ENCODE measurements around the gene TNNI3K.

The TNNI3K gene

DNA sequence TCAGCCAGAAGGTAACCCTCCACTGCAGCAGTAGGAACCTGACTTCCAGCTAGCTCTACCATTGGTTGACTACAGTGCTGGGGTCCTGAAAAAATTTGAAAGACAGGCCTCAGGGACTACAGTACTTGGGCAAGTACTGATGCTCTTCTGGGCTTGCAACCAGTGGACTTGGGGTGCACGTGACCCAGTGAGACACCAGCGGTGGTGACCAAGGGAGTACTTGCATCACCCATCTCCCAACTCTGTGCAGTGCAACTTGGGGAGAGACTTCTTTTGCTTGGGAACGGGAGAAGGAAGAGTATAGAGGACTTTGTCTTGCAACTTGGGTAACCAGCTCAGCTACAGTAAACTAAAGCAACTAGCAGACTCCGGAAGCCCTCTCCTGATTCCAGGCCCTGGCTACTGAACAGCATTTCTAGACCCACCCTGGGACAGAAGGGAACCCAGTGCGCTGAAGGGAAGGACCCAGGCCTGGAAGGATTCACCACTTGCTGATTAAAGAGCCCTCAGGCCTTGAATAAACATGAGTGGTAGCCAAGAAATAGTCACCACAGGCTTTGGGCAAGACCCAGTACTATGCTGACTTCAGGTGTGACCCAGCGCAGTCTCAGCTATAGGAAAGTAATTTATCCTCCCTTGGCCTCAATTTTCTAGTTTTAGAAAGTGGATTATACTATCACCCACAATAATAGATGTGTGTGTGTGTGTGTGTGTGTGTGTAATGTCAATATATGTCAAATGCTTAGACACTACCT is 45.6 kb downstream of the TNNI3K start:
- TF ChIP-seq, protein P1, sequence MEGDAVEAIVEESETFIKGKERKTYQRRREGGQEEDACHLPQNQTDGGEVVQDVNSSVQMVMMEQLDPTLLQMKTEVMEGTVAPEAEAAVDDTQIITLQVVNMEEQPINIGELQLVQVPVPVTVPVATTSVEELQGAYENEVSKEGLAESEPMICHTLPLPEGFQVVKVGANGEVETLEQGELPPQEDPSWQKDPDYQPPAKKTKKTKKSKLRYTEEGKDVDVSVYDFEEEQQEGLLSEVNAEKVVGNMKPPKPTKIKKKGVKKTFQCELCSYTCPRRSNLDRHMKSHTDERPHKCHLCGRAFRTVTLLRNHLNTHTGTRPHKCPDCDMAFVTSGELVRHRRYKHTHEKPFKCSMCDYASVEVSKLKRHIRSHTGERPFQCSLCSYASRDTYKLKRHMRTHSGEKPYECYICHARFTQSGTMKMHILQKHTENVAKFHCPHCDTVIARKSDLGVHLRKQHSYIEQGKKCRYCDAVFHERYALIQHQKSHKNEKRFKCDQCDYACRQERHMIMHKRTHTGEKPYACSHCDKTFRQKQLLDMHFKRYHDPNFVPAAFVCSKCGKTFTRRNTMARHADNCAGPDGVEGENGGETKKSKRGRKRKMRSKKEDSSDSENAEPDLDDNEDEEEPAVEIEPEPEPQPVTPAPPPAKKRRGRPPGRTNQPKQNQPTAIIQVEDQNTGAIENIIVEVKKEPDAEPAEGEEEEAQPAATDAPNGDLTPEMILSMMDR (IDR thresholded peaks at IDR 0.05; ENCODE audit: low read depth, low read length, missing control alignments) = no peak
- in situ Hi-C loops (cut with HindIII; ENCODE audit: low sequenced_read_pairs) = no loop called here

DNA sequence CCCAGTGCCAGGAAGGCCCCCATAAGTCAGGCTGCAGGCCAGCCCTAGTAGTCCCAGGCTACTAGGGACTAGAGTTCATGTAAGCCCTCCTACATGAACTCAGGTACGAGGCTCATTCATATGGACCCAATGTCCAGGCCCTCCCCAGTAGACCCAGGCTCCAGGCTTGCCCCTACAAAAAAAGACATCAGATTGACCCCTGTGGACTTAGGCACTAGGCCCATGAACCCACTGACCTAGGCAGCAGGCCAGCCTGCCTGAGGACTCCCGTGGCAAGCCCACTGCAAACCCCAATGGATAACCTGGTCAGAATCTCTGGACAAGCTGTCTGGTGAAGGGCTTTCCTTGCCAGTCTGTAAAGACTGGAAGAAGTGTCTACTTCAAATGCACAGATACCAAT is 51.2 kb downstream of the TNNI3K start:
- H3K4me3 ChIP-seq (ENCODE audit: low read depth, low read length) = no peak overlapping the region
- TF ChIP-seq, protein P1 (IDR thresholded peaks at IDR 0.05; ENCODE audit: low read depth, low read length, missing control alignments) = no peak
- in situ Hi-C loops (cut with HindIII; ENCODE audit: low sequenced_read_pairs) = no loop called here
- no peak for DNase-seq (ENCODE audit: low read depth)

More for the DNA sequence above, 45.6 kb downstream of the TNNI3K start:
- DNase-seq (ENCODE audit: low read depth) = no peak
- no peak overlapping the region for H3K4me3 ChIP-seq (ENCODE audit: low read depth, low read length)

DNA sequence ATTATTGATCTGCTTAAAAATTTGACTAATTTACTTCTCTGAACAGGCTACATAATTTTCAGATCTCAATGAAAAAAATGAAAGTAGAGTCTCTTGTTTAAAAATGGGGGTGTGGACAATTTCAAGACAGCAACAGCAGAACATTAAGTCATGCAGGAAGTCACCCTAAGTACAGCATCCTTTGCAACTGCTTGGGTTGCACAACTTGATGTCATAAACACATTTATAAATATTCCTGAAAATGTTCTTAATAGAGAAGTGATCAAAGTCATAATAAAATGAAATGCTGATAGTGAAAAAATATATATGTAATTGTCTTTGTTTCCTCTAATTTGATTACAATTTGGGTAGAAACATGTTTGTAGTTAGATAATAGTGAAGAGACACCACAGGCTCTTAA is 79.3 kb downstream of the TNNI3K start:
- in situ Hi-C loops (cut with HindIII; ENCODE audit: low sequenced_read_pairs) = no loop called here
- DNase-seq (ENCODE audit: low read depth) = no peak
- H3K4me3 ChIP-seq (ENCODE audit: low read depth, low read length) = no peak overlapping the region
- TF ChIP-seq, protein P1 (IDR thresholded peaks at IDR 0.05; ENCODE audit: low read depth, low read length, missing control alignments) = no peak

DNA sequence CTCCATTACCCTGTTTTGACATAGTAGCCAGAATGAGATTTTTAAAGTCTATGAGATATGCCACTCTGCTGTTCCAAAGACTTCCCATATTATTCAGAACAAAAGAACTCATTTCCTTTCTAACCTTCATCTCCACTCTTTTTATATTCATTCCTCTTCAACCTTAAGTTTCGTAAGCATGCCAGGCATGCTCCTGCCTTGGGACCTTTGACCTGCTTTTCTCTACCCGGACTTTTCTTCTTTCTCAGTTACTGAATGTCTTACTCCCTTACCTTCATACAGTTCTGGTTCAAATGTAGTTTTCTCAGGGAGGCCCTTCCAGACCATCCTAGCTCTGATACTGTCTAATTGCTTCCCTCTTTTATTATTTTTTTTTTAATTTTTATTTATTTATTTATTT is 81.1 kb downstream of the TNNI3K start:
- DNase-seq (ENCODE audit: low read depth) = no peak
- no peak overlapping the region for H3K4me3 ChIP-seq (ENCODE audit: low read depth, low read length)
- in situ Hi-C loops (cut with HindIII; ENCODE audit: low sequenced_read_pairs) = no loop called here
- TF ChIP-seq, protein P1 (IDR thresholded peaks at IDR 0.05; ENCODE audit: low read depth, low read length, missing control alignments) = no peak

DNA sequence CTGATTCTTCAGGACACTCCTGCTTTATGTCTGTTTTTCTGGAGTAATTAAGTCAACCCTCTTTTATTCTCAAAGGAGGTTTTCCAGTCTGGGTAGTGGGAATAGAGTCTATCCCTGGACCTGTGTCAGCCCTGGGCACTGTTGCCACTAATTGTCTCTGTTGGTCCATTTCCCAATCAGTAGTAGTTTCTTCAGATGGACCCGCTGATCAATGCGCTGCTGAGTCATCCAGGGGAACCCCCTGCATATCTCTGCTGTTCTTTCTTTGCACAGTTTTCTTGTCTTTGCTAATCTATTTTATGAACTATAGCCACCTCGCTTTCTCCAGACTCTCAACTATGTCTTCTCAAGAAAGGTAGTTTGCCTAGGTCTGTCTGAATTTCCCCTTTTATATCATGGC is 82.5 kb downstream of the TNNI3K start:
- no peak for DNase-seq (ENCODE audit: low read depth)
- in situ Hi-C loops (cut with HindIII; ENCODE audit: low sequenced_read_pairs) = no loop called here
- H3K4me3 ChIP-seq (ENCODE audit: low read depth, low read length) = no peak overlapping the region
- TF ChIP-seq, protein P1 (IDR thresholded peaks at IDR 0.05; ENCODE audit: low read depth, low read length, missing control alignments) = no peak

DNA sequence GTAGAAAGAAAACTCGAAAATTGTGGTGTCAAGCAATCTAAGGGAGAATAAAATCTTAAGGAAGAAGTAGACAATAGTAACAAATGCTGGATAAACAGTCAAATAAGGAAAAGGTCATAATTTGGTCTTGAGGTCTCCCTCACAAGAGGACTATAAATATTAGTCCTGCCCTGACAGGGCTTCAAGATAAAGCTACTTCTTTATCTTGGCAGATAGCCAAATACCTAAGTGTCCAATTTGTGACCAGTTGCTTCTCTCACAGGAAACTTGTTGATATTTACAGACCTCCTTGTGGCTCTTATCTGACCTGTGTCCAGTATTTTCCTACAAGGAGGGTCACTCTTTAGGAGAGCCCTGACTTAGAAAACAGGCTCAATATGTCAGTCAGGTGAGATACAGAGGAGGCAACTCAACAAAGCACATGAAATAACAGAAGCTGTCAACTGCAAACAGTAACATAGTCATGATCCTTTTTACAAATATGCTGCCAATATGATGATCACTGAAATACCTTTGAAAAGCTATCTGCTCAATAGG is 88.8 kb downstream of the TNNI3K start:
- in situ Hi-C loops (cut with HindIII; ENCODE audit: low sequenced_read_pairs) = no loop called here
- H3K4me3 ChIP-seq (ENCODE audit: low read depth, low read length) = no peak overlapping the region
- DNase-seq (ENCODE audit: low read depth) = no peak
- TF ChIP-seq, protein P1 (IDR thresholded peaks at IDR 0.05; ENCODE audit: low read depth, low read length, missing control alignments) = no peak

Measured in astrocyte of the cerebellum (primary cell).